HL-60/S4 (cell line): ENCODE data around the gene GABRB1.
"Not testable (repeated sequence)": the region's sequence is repeated elsewhere in the genome, so short reads cannot be mapped to it uniquely, and the experiment has no call there.

Source experiments
- in situ Hi-C: fragments of 300-500 bp; cut with MboI; formaldehyde crosslinking; loops from 2 replicates; pipeline ENCODE4 v1.14.3; 2022; ENCODE audit warnings: low sequenced_read_pairs

Gene GABRB1

GRCh38 chr4:47275595-47275994, 244.2 kb downstream of the GABRB1 start:
- in situ Hi-C loops: no loop called here

- in situ Hi-C loops: no loop called here
Observed at GRCh38 chr4:47278631-47279030, 247.3 kb downstream of the GABRB1 start.

- in situ Hi-C loops: no loop called here
Observed at GRCh38 chr4:47287735-47288134, 256.4 kb downstream of the GABRB1 start.

GRCh38 chr4:47289805-47290204, 258.4 kb downstream of the GABRB1 start:
- in situ Hi-C loops: no loop called here

- in situ Hi-C loops: not testable (repeated sequence)
Observed at GRCh38 chr4:47290873-47291272, 259.5 kb downstream of the GABRB1 start.

GRCh38 chr4:47309165-47309564, 277.8 kb downstream of the GABRB1 start:
- in situ Hi-C loops: no loop called here

GRCh38 chr4:47312170-47312569, 280.8 kb downstream of the GABRB1 start:
- in situ Hi-C loops: no loop called here

- in situ Hi-C loops: no loop called here
Observed at GRCh38 chr4:47313384-47313783, 282.0 kb downstream of the GABRB1 start.

- in situ Hi-C loops: no loop called here
Observed at GRCh38 chr4:47315346-47315745, 284.0 kb downstream of the GABRB1 start.

GRCh38 chr4:47326025-47326424, 294.7 kb downstream of the GABRB1 start:
- in situ Hi-C loops: no loop called here

GRCh38 chr4:47330866-47331265, 299.5 kb downstream of the GABRB1 start:
- in situ Hi-C loops: no loop called here

GRCh38 chr4:47334652-47335051, 303.3 kb downstream of the GABRB1 start:
- in situ Hi-C loops: no loop called here

GRCh38 chr4:47337893-47338292, 306.5 kb downstream of the GABRB1 start:
- in situ Hi-C loops: no loop called here

- in situ Hi-C loops: no loop called here
Observed at GRCh38 chr4:47340914-47341313, 309.5 kb downstream of the GABRB1 start.

- in situ Hi-C loops: no loop called here
Observed at GRCh38 chr4:47342796-47343195, 311.4 kb downstream of the GABRB1 start.

- in situ Hi-C loops: no loop called here
Observed at GRCh38 chr4:47349326-47349725, 318.0 kb downstream of the GABRB1 start.

GRCh38 chr4:47355568-47355967, 324.2 kb downstream of the GABRB1 start:
- in situ Hi-C loops: no loop called here

- in situ Hi-C loops: no loop called here
Observed at GRCh38 chr4:47359891-47360290, 328.5 kb downstream of the GABRB1 start.

GRCh38 chr4:47367761-47368160, 336.4 kb downstream of the GABRB1 start:
- in situ Hi-C loops: no loop called here

- in situ Hi-C loops: no loop called here
Observed at GRCh38 chr4:47368211-47368610, 336.8 kb downstream of the GABRB1 start.

GRCh38 chr4:47372561-47372960, 341.2 kb downstream of the GABRB1 start:
- in situ Hi-C loops: no loop called here

- in situ Hi-C loops: no loop called here
Observed at GRCh38 chr4:47373174-47373573, 341.8 kb downstream of the GABRB1 start.

- in situ Hi-C loops: no loop called here
Observed at GRCh38 chr4:47373709-47374108, 342.3 kb downstream of the GABRB1 start.

- in situ Hi-C loops: no loop called here
Observed at GRCh38 chr4:47374477-47374876, 343.1 kb downstream of the GABRB1 start.
